AG20443 (cell line): ENCODE data around the gene TBX10.
"Not testable (repeated sequence)": the region's sequence is repeated elsewhere in the genome, so short reads cannot be mapped to it uniquely, and the experiment has no call there.

Experiments
- DNase-seq: peaks from one replicate; pipeline ENCODE4 v3.0.0; 2012; ENCODE audit warnings: low spot score, mixed read lengths

Gene TBX10

GRCh38 chr11:67639438-67639859, at the start of gene TBX10:
TSS of gene TBX10 (minus strand) at chr11:67639763. CDS start at chr11:67639472, 291 bp downstream.
- DNase-seq, result no peak

GRCh38 chr11:67689178-67689577, 49.6 kb upstream of the TBX10 start:
- no peak for DNase-seq

DNA sequence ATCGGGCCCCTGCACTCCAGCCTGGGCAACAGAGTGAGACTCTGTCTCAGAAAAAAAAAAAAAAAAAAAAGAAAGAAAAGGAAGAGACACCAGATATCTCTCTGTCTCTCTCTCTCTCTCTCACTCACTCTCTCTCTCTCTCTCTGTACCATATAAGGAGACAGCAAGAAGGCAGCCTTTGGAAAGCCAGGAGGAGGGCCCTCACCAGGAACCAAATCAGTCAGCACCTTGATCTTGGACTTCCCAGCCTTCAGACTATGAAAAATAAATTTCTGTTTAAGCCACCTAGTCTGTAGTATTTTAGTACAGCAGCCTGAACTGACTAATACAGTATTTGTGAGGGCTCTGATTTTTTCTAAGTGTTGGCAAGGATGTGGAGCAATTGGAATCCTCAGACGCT, 48.4 kb upstream of the TBX10 start:
- DNase-seq, result no peak

DNA sequence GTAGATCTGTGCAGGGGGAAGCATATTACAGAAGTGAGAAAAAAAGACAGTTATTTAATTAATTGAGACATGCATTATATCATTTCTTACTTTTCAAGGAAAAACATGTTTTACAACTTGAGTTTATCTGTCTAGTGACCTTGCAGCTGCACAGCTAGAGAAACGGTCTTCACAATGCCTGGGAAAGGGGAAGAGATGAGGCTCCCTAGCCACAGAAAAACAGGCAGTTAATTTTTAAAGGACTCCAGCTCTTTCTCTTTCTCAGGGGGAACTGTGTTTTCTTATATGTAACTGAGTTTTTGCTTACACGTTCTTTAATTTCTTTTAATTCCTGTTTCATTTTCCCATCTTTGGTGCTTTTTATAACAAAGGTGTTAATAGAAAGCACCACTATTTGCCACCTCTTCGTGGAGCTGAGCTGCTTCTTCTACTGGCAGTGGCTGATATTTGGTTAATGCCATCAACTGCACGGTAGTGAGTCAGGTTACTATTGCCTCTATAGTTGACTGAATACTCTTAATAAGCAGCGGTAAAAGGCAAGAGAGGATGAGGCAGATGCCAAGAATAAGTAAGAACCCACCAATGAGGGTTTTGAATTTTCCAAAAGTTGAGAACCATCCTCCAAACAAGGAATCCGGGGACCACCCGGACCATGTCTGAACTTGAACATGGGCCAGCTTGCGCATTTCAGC, 46.2 kb upstream of the TBX10 start:
- not testable (repeated sequence) for DNase-seq

DNA sequence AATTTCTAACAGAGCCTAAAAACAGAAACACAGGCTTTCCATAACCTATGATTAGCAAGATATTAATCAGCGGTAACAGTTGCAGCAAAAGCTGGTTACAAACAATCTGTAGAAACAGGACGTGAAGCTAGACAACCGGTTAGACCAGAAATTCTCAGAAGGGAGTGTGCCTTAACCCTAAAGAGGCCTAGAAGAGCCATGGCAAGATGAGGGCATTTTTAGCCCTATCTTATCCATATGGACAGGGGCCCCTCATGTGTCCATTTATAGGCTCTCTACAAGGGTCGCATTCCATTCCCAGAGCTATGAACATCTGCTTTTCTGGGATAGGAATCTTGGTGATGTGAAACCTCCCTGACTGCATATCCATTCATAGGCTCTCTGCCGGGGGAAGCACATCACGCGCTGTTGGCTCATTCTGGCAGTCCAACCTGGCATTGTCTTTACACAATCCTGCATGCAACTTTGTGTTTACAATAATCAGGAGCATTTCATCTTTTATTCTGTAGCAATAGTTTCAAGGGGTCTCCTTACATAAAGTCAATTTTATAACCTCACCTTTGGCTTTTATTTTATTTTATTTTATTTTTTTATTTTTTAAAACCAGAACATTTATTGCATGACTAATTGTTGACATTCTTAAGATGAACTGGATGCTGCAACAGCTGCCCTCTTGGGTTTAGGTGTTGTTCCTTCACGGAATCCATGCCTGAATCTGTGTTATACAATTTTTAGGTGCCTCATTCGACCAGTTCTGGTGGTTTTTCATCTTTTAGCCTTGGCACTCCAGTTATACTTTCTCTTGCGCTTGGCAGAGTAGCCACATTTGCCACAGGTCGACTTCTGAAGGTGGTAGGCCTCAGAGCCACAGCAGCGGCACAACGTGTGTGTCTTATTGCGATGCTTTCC, 42.8 kb upstream of the TBX10 start:
- not testable (repeated sequence) for DNase-seq

DNA sequence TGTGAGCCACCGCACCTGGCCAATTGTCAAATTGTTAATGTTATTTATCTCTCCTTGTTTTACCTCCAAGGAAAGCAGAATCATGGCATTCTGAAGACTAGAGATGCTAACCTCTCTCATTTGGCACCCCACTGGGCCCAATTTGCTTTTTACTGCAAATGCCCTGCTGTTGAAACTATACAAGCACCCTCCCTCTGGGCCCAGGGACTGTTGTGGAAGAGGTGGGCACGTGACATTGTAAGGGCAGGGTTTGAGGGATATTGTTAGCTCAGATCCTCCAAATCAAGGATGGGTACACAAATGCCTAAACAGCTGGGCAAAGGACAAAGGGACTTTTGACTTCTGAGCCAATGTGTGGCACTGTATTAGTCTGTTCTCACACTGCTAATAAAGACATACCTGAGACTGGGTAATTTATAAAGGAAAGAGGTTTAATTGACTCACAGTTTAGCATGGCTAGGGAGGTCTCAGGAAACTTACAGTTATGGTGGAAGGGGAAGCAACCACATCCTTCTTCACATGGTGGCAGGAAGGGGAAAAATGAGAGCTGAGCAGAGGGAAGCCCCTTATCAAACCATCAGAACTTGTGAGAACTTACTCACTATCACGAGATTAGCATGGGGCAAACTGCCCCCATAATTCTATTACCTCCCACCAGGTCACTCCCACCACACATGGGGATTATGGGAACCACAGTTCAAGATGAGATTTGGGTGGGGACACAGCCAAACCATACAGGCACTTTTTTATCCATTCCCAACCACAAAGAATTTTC, 41.3 kb upstream of the TBX10 start:
- no peak for DNase-seq

DNA sequence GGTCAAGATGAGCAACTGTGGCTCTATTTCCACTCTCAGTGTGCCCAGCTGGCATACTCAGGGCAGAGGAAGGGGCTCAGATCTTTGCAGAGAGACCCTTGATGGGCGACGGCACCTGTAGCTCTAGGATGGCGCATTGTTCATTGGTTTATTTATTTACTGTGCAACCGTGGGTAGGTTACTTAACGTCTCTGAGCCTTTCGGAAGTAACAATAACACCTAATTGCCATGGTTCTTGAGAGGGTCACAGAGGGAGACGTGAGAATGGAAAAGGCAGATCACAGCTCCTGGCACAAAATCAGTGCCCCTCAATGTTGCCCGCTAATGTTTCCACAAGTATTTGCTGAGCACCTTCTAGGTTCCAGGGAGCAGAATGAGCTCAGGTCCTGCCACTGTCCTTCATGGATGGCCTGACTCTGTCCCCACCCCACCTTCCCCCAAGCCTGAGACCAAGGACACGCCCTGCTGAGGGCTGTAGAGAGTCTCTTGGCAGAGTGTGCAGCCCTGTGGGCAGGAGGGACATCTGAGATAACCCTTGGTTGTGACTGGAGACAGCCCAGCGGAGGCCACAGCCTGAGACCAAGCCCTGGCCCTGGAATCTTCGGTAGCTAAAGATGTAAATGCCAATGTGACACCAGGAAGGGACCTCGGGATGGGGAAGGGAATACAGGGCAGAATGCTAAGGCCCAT, 35.6 kb upstream of the TBX10 start:
- no peak for DNase-seq

DNA sequence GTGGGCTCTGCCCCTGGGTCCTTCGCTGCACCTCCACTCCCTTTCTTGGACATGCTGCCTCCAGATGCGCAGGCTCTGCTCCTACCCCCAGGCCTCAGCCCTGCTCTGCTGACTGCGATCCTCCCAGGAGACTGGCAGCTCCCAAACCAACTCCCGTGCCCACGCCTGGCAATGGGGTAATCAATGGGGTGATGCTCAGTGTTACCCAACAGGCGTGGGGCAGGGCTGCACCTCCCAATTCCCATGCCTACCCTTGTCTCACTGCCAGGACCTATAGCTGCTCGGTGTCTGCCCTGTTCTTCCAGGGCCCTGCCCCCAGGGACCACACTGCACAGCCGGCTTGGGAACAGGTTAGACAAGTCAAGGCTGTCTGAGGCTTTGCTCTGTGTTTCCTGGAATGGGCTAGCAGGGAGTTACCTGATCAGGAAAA, 34.9 kb upstream of the TBX10 start, which contains the start of gene ALDH3B2:
Gene ALDH3B2 (minus strand): TSS at position 182 of the 430 bp plus-strand sequence. CDS start 7,688 bp downstream, outside the sequence.
- no peak for DNase-seq

GRCh38 chr11:67673902-67674301, 34.3 kb upstream of the TBX10 start:
- no peak for DNase-seq

DNA sequence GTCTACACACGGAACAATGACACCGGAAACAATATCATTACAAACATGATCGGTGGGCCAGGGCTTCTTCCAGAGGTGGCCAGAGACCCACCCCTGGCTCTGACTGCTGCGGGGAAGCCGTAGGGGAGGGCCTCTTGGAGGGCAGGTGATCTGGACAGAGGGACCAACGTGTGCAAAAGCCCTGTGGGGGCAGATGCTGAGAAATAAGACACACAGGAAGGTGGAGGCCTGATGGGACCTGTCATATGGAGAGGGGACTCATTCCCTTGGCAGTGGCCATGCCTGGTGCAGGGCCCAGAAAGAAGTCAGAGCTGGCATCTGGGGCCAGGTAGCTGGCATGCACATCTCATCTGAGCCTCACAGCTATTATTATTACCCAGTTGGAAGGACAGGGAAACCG, 33.8 kb upstream of the TBX10 start:
- DNase-seq, result no peak

GRCh38 chr11:67671211-67671520, 31.6 kb upstream of the TBX10 start:
- DNase-seq, result no peak

DNA sequence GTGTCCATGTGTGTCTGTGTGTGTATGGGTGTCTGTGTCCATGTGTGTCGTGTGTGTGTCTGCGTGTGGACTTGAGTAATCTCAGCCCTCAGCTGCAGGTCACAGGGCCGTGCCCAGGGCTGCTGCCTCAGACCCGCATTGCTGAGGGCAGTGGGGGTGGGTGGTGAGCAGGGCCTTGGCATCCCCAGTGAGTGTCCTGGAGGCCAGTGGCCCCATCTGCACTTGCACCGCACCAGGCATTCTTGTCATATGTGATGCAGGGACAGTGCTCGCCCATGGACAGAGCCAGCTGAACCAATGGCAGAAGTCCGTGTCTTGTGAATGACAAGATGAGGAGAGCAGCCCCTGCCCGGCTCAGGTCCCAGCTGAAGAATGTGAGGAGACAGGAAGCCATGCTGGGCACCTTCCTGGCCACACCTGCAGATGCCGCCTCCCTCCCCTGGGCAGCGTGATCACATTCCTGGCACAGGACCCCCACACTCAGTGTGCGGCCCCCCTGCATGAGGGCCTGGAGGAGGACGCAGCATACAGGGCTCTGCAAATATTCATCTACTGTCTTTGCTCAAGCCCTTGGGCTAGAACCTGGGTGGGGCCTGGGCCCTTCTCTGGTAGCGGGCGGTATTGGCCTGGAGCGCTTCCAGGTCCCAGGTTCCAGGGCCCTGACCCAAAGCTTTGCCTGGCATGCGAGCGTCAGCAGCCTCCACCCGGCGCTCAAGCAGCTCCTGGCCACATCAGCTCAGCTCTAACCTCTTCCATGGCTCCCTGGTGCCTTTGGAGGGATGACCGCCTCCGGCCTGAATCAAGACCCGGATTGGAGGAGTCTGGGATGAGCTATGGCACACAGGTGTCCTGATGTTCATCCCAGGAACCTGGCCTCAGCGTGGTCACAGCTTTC, 31.0 kb upstream of the TBX10 start:
- DNase-seq, result no peak

DNA sequence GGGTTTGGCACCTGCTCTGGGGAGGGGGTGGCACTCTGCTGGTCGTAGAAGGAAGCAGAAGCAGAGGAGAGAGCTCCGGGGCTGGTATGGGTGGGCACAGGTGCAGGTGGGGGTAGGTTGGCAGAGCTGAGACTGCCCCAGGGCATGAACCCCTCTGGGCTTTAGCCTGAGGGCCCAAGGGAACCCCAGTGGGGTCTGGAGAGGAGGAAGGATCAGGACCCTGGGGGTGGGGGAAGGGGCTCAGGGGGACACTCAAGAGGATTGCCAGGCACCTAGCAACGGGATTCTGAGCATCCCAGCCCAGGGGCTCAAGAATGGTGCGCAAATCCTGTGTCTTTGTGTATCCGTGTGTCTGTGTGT, 28.6 kb upstream of the TBX10 start:
- no peak for DNase-seq

DNA sequence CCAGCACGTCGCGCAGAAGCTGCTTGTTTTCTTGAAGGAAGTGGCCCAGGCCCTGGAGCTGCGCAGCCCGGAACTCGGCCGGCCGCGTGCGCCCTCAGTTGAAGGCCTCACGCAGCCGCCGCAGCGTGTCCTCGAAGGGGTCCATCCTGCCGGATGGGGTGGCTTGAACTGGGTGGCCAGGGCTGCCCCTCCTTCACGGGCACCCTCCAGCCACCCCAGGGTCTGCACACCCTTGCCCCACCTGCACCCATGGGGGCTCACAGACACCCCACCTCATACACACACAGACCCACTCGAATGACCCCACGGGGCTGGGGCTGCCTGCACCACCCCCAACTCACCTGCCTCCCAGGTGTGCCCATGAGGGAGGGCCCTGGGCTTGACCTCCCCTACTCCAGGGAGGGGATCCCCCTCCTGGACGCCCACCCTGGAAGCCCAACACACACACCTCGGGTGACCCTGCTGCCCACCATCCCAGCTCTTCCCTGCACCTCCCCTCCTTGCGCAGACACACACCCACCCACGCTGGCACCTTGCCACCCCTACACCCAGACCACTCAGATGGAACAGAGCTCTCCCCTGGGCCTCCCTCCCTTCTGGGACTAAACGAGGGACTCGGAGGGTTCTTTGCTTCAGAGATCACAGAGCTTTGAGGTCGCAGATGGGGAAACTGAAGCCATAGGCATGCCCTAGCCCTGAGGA, 28.1 kb upstream of the TBX10 start:
- DNase-seq, result no peak

DNA sequence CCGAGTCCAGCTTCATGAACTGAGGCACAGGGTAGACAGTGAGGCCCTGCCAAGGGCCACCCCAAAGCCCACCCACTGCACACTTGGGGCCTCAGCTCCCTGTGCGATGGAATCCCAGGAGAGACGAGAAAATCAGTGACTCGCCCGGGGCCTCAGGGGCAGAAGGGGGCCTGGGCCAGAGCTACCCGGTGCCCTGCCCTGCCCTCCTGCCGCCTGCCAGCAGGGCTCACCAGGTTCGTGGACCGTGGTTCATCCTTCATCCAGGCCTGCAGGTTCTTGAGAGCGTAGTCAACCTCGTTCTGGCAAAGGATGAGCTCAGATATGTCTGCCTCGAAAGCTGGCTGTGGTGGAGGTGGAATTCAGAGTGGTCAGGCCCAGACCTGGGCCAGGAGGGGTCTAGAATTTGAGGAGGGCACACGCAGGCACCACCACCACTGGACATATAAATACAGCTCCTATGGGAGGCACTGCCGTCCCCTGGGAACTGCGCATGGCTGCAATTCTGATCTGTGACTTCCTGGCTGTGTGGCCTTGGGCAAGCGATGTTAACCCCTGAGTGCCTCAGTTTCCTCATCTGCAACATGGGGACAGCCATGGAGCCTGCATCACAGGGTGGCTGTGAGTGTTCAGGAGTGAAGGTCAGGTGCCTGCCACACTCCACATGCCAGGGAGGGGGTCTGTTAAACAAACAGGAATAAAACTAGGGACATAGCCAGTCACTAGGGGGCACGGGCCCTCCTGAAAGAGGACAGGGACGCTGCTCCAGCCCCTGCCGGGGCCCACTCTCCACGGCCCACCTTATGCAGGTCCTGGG, 27.3 kb upstream of the TBX10 start:
- DNase-seq, result peak; percentile 11

GRCh38 chr11:67666303-67666645, 26.7 kb upstream of the TBX10 start:
- DNase-seq, result no peak

GRCh38 chr11:67665541-67666302, 26.2 kb upstream of the TBX10 start:
- DNase-seq, result peak; percentile 35

- peak; percentile 8 for DNase-seq
These were observed 25.4 kb upstream of the TBX10 start for GRCh38 chr11:67664696-67665540.
